ENCODE data around the gene TAS2R30. TPM values are rescaled to one million over a fixed set of nuclear protein-coding genes. Genes with fewer than 3 reads are reported as not detected.

Gene TAS2R30
- total RNA-seq, 4 donors from 2014 or later = 1.5 to 5.8 (median 2.1) TPM

DNA sequence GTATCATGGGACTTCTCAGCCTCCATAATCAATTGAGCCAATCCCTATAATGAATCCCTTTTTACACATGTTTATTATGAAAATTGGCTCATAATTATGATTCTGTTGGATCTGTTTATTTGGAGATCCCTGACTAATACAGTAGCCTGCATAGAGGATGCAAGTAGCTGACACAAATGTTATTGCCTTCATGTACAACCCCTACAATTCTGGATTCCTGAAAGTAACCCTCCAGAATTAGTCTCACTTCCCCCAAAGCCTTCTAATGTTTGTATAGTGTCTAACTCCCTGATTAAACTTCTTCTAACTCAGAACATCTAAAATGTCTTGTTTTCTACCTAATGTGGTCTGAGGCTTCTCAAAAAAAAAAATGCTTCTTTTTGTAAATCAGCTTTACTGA lies 29.9 kb upstream of the TAS2R30 start:
- no peak for TF ChIP-seq EP300 (IDR thresholded peaks at IDR 0.05)
- TF ChIP-seq POLR2A (IDR thresholded peaks at IDR 0.05; ENCODE audit: low read depth) = no peak
- TF ChIP-seq, protein P1, sequence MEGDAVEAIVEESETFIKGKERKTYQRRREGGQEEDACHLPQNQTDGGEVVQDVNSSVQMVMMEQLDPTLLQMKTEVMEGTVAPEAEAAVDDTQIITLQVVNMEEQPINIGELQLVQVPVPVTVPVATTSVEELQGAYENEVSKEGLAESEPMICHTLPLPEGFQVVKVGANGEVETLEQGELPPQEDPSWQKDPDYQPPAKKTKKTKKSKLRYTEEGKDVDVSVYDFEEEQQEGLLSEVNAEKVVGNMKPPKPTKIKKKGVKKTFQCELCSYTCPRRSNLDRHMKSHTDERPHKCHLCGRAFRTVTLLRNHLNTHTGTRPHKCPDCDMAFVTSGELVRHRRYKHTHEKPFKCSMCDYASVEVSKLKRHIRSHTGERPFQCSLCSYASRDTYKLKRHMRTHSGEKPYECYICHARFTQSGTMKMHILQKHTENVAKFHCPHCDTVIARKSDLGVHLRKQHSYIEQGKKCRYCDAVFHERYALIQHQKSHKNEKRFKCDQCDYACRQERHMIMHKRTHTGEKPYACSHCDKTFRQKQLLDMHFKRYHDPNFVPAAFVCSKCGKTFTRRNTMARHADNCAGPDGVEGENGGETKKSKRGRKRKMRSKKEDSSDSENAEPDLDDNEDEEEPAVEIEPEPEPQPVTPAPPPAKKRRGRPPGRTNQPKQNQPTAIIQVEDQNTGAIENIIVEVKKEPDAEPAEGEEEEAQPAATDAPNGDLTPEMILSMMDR (IDR thresholded peaks at IDR 0.05) = no peak
- TF ChIP-seq POLR2AphosphoS5 (IDR thresholded peaks at IDR 0.05) = no peak
- Histone ChIP-seq H3K27ac (replicated peaks in 1 of 4) (no peak overlapping the region), H3K4me1 (peaks cover 9 to 21% (median 11%) of the 10 kb centered on the region in 4 donors), H3K9me3 (no peaks in the 10 kb centered on the region), H3K27me3 (no peaks in the 10 kb centered on the region), H3K4me3 (no peak overlapping the region), H3K36me3 (peaks cover 0 to 13% (median 8%) of the 10 kb centered on the region in 4 donors)
- intact Hi-C loops (cut with DNase I) = no loop called here
- DNase-seq (ENCODE audit: extremely low spot score) = no peak

DNA sequence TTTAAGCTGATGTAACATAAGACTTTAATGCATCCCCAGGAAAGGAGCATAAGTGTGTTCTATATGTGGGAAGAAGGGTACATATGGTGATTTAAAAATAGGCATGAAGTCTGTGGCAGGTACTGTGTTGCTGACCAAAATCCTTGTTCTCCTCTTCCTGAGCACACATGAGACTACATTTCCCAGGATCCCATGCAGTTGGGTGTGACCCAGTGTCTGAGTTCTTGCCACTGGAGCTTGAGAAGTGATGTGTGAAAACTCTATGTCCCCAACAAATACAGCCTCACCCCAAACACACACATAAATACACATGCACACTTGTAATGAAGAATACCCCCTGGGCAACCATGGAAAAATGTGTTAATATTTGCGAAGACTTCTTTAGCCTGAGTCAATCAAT lies 28.1 kb upstream of the TAS2R30 start:
- TF ChIP-seq POLR2AphosphoS5 (IDR thresholded peaks at IDR 0.05) (no peak), POLR2A (IDR thresholded peaks at IDR 0.05; ENCODE audit: low read depth) (no peak), EP300 (IDR thresholded peaks at IDR 0.05) (no peak)
- TF ChIP-seq, protein P1 (IDR thresholded peaks at IDR 0.05) = no peak
- Histone ChIP-seq H3K27ac (replicated peaks in 1 of 4) (no peak overlapping the region), H3K36me3 (peaks cover 0 to 13% (median 8%) of the 10 kb centered on the region in 4 donors), H3K9me3 (no peaks in the 10 kb centered on the region), H3K4me3 (no peak overlapping the region), H3K27me3 (no peaks in the 10 kb centered on the region), H3K4me1 (peaks cover 0 to 10% (median 0%) of the 10 kb centered on the region in 4 donors)
- intact Hi-C loops (cut with DNase I) = no loop called here
- DNase-seq (ENCODE audit: extremely low spot score) = no peak
- WGBS = 100% methylated on average over 1 of the region's 1 CpG

DNA sequence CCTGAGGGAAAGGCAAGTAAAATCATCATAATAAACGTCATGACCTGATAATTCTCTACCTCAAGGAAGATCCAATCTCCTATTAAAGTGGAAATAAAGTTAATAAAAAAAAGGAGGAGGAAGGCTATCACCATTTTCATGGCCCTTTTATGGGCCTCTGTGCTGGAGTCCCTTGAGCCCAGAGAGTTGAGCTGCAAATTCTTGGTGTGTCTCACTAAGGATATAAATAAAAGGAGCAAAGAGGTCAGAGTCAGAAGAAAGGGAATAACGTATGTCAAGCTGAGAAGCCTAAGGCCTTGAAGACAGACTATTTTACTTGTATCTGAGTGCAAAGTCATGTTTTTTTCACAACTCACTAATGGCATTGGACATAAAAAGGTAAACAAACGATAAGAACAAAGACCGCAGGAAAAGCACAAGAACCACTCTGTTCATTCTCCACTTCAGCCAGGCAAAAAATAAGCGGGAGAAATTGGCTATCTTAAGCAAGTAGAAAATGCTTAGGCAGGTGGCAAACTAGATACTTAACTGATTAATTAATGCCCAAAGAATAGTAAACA lies 24.5 kb upstream of the TAS2R30 start:
- no peak overlapping the region for H3K27ac ChIP-seq (replicated peaks in 1 of 4)
- WGBS = 69% methylated on average over 5 of the region's 5 CpGs
- intact Hi-C loops (cut with DNase I) = no loop called here

DNA sequence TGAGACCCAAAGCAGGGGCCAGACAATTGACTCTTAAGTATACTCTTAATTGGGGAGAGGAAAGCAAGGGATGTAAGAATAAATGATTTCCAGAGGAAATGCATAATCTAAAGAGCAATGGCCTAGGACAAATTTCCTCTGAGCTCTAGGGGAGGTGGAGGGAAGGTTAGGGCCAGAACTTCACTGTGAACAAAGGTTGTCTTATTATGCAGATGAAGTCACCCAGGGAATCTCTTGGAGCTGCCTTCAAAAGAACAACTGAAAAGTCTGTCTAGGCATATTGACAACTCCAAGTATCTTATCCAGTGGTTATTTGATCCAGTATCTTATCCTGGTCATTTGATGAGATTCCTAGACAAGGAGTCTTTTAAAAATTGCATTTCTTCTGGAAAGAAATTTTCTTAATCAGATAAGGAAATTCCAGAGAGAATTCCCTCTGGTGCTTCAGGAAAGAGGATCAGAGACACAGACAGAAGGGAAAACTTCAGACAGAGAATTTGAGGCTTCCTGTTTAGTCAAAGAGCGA lies 20.0 kb upstream of the TAS2R30 start:
- no peak overlapping the region for H3K4me3 ChIP-seq
- no peaks in the 10 kb centered on the region for H3K4me1 ChIP-seq
- no peak for DNase-seq (ENCODE audit: extremely low spot score)
- 96% methylated on average over 1 of the region's 1 CpG for WGBS
- no peaks in the 10 kb centered on the region for H3K36me3 ChIP-seq
- no peaks in the 10 kb centered on the region for H3K27me3 ChIP-seq
- TF ChIP-seq POLR2AphosphoS5 (IDR thresholded peaks at IDR 0.05) = no peak
- no peak for TF ChIP-seq EP300 (IDR thresholded peaks at IDR 0.05)
- TF ChIP-seq, protein P1 (IDR thresholded peaks at IDR 0.05) = no peak
- no peak for TF ChIP-seq POLR2A (IDR thresholded peaks at IDR 0.05; ENCODE audit: low read depth)
- H3K27ac ChIP-seq (replicated peaks in 1 of 4) = no peak overlapping the region
- intact Hi-C loops (cut with DNase I) = no loop called here
- peaks cover 0 to 3% (median 0%) of the 10 kb centered on the region in 4 donors for H3K9me3 ChIP-seq

More for the DNA sequence above, 24.5 kb upstream of the TAS2R30 start:
- Histone ChIP-seq H3K27me3 (no peaks in the 10 kb centered on the region), H3K9me3 (peaks cover 0 to 3% (median 0%) of the 10 kb centered on the region in 4 donors), H3K4me3 (no peak overlapping the region), H3K36me3 (peaks cover 0 to 3% (median 2%) of the 10 kb centered on the region in 4 donors), H3K4me1 (peaks cover 0 to 4% (median 0%) of the 10 kb centered on the region in 4 donors)
- no peak for DNase-seq (ENCODE audit: extremely low spot score)
- TF ChIP-seq EP300 (IDR thresholded peaks at IDR 0.05) = no peak
- TF ChIP-seq, protein P1 (IDR thresholded peaks at IDR 0.05) = no peak
- TF ChIP-seq POLR2AphosphoS5 (IDR thresholded peaks at IDR 0.05) = no peak
- TF ChIP-seq POLR2A (IDR thresholded peaks at IDR 0.05; ENCODE audit: low read depth) = no peak

All from esophagus muscularis mucosa (tissue), 4 donors.